Aorta (tissue), 5 donors: ENCODE results near the gene ARSI. TPM values are rescaled to one million over a fixed set of nuclear protein-coding genes. Genes with fewer than 3 reads are reported as not detected.

Experiments
- ATAC-seq: fragments of 200-7000 bp; cut with Tn5 transposase; one replicate; pipeline ENCODE4 v1.9.1; 2022; ENCODE audit warnings: moderate library complexity; ENCODE audit not compliant: low FRiP score
- DNase-seq, 2 donors: peaks; one replicate each; pipeline ENCODE4 v3.0.0-alpha.2; 2020
- H3K27ac ChIP-seq, 2 donors: one replicate each; pipeline ENCODE4 v1.5.1; 2013; ENCODE audit warnings: low read length in 2 of 2, mild to moderate bottlenecking in 2 of 2, moderate library complexity in 2 of 2, control low read depth in 1 of 2, inconsistent platforms in 1 of 2, low read depth in 1 of 2
- H3K27me3 ChIP-seq, 2 donors: one replicate each; pipeline ENCODE4 v1.6.1; 2013; ENCODE audit warnings: control low read depth in 1 of 2, low read length in 1 of 2, mild to moderate bottlenecking in 1 of 2, moderate library complexity in 1 of 2; ENCODE audit not compliant: insufficient read depth in 2 of 2, control insufficient read depth in 1 of 2
- H3K36me3 ChIP-seq, 2 donors: one replicate each; pipeline ENCODE4 v1.6.1; 2013; ENCODE audit warnings: control low read depth in 1 of 2, low read length in 1 of 2, mild to moderate bottlenecking in 1 of 2; ENCODE audit not compliant: insufficient read depth in 2 of 2, control insufficient read depth in 1 of 2
- H3K4me1 ChIP-seq, 2 donors: one replicate each; pipeline ENCODE4 v1.6.1; 2013; ENCODE audit warnings: low read length in 2 of 2, control low read depth in 1 of 2, mild to moderate bottlenecking in 1 of 2, moderate library complexity in 1 of 2; ENCODE audit not compliant: insufficient read depth in 2 of 2, control insufficient read depth in 1 of 2
- H3K4me3 ChIP-seq, 2 donors: one replicate each; pipeline ENCODE4 v1.5.1; 2013; ENCODE audit warnings: low read length in 2 of 2, control low read depth in 1 of 2, mild to moderate bottlenecking in 1 of 2
- H3K9me3 ChIP-seq: one replicate; pipeline ENCODE4 v1.6.1; 2013; ENCODE audit warnings: mild to moderate bottlenecking, low read length; ENCODE audit not compliant: control insufficient read depth
- WGBS, 2 donors: extraction: QIAGEN DNeasy Blood & Tissue Kit; methylation state at CpG; one replicate each; pipeline ENCODE4 v1.1.7; 2013; 5-methylcytosine and 5-hydroxymethylcytosine counted together
- intact Hi-C, 2 donors: fragments of 100-400 bp; cut with DNase I; formaldehyde crosslinking; loops; one replicate each; pipeline versions ENCODE4 v1.14.2 to v1.15.0; 2022
- polyA plus RNA-seq, 2 donors: library from polyadenylated mRNA; stranded (reverse); fragments of 200-250 nt; gene quantifications; one replicate each; pipeline ENCODE4 v1.2.3, GENCODE V29; 2013
- total RNA-seq, 2 donors: library from RNA; stranded (reverse); fragmentation: NEBNext Ultra II Directional; extraction: Animal tissue kit (Norgen Biotek cat#: 25700); gene quantifications; one replicate each; pipeline ENCODE4 v1.2.1, GENCODE V29; 2021
- donor health status: healthy with polysubstance abuse.
- donor health status: Bipolar disorder and iron deficiency.
- donor health status: DM: no; HTN: no; CAD: no.
- donor health status: DM: no; HTN: no; CAD: no.
- donor health status: DM: yes; HTN: yes; CAD: no.

ARSI gene
- total and polyA plus RNA-seq, 4 donors = 0.91 to 2.7 TPM; not detected in 2

GRCh38 chr5:150342583-150342982 lies 39.9 kb upstream of the ARSI start:
- intact Hi-C loops = no loop called here

GRCh38 chr5:150341989-150342388 lies 39.3 kb upstream of the ARSI start:
- no peak for ATAC-seq
- no peaks in the 10 kb centered on the region for H3K9me3 ChIP-seq
- no peak for DNase-seq
- no peaks in the 10 kb centered on the region for H3K36me3 ChIP-seq
- intact Hi-C loops = no loop called here
- WGBS, 2 donors = 93 to 95% methylated on average over 1 of the region's 1 CpG
- no peaks in the 10 kb centered on the region for H3K4me1 ChIP-seq
- H3K4me3 ChIP-seq = no peak overlapping the region
- H3K27me3 ChIP-seq = no peaks in the 10 kb centered on the region
- H3K27ac ChIP-seq = no peak overlapping the region

More at GRCh38 chr5:150342583-150342982, 39.9 kb upstream of the ARSI start:
- DNase-seq (no peak), ATAC-seq (no peak)
- 93 to 95% methylated on average over 5 of the region's 5 CpGs for WGBS, 2 donors
- Histone ChIP-seq H3K36me3 (no peaks in the 10 kb centered on the region), H3K9me3 (no peaks in the 10 kb centered on the region), H3K27ac (no peak overlapping the region), H3K4me1 (no peaks in the 10 kb centered on the region), H3K4me3 (no peak overlapping the region), H3K27me3 (no peaks in the 10 kb centered on the region)

GRCh38 chr5:150341331-150341730 lies 38.6 kb upstream of the ARSI start:
- intact Hi-C loops = no loop called here
- no peak for DNase-seq
- Histone ChIP-seq H3K27me3 (no peaks in the 10 kb centered on the region), H3K4me1 (no peaks in the 10 kb centered on the region), H3K9me3 (no peaks in the 10 kb centered on the region), H3K27ac (no peak overlapping the region), H3K4me3 (no peak overlapping the region), H3K36me3 (no peaks in the 10 kb centered on the region)
- 86 to 87% methylated on average over 4 of the region's 4 CpGs for WGBS, 2 donors
- no peak for ATAC-seq

DNA sequence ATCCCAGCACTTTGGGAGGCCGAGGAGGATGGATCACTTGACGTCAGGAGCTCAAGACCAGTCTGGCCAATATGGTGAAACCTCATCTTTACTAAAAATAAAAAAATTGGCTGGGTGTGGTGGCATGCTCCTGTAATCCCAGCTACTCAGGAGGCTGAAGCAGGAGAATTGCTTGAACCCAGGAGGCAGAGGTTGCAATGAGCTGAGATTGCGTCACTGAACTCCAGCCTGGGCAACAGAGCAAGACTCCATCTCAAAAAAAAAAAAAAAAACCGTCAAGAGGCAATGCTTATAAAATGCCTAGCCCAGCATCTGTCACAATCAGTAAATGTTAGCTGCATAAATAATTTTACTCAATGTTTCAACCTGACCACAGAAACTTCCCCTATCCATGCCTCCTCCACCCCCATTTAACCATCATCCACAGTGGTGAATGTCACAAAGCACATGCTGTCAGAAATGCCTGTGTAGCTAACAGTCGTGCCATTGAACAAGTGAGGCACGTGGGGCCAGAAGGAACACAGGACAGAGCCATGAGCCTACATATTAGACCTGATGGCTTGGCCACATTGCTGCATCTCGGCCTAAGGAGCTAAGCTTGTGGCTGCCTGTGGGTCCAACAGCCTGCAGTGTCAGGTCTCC lies 38.0 kb upstream of the ARSI start:
- no peak for ATAC-seq

GRCh38 chr5:150339841-150340240 lies 37.1 kb upstream of the ARSI start:
- 93 to 94% methylated on average over 4 of the region's 4 CpGs for WGBS, 2 donors
- H3K4me3 ChIP-seq = no peak overlapping the region
- no peak for ATAC-seq

More for the DNA sequence above, 38.0 kb upstream of the ARSI start:
- Histone ChIP-seq H3K27ac (no peak overlapping the region), H3K4me1 (no peaks in the 10 kb centered on the region), H3K4me3 (no peak overlapping the region), H3K27me3 (no peaks in the 10 kb centered on the region), H3K36me3 (no peaks in the 10 kb centered on the region), H3K9me3 (no peaks in the 10 kb centered on the region)
- intact Hi-C loops = no loop called here
- no peak for DNase-seq
- WGBS, 2 donors = 85% methylated on average over 7 of the region's 7 CpGs

DNA sequence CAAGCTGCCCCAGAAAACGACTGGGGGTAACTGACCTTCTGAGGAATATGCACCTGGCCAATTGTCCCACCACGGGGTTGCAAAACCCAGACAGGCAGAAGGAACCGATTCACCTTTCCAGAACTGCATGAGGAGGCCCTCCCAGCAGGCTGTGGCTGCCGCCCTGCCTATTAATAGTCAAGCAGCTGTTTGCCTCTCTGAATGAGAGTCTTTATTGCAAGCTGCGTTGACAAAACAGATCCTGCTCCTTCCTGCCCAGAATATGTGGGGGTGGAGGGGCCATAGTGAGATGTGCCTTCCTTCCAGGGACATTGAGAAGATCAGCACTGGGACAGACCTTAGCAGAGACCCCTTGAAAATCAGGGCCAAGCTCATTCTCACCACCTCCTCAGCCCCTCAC lies 36.5 kb upstream of the ARSI start:
- 69 to 70% methylated on average over 5 of the region's 5 CpGs for WGBS, 2 donors
- Histone ChIP-seq H3K4me3 (no peak overlapping the region), H3K27ac (no peak overlapping the region)

More at GRCh38 chr5:150339841-150340240, 37.1 kb upstream of the ARSI start:
- Histone ChIP-seq H3K4me1 (no peaks in the 10 kb centered on the region), H3K27ac (no peak overlapping the region), H3K9me3 (no peaks in the 10 kb centered on the region), H3K36me3 (no peaks in the 10 kb centered on the region), H3K27me3 (no peaks in the 10 kb centered on the region)
- no peak for DNase-seq
- intact Hi-C loops = no loop called here

DNA sequence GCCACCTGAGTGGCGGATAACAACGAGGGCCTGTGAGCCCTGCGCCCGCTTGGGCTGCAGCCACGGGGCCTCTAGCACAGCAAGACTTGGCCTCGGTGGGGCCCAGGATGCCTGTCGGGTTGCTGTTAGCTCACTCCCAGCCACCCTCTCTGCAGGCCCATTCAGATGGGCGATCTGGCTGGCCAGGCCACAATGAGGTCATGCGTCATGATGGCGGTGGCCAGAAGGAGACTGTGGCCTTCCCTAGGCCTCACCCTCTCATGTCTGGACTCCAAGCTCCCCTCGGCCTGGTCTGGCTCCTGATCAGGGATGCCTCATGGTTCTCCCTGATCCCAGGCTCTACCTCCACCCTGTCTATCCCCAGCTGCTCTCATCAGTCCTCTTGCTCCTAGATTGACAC lies 35.8 kb upstream of the ARSI start:
- no peak for ATAC-seq
- no peak overlapping the region for H3K4me3 ChIP-seq
- H3K27ac ChIP-seq = no peak overlapping the region
- H3K9me3 ChIP-seq = no peaks in the 10 kb centered on the region
- H3K36me3 ChIP-seq = no peaks in the 10 kb centered on the region
- no peak for DNase-seq
- H3K27me3 ChIP-seq = no peaks in the 10 kb centered on the region
- WGBS, 2 donors = 92 to 95% methylated on average over 11 of the region's 11 CpGs
- intact Hi-C loops = no loop called here
- H3K4me1 ChIP-seq = no peaks in the 10 kb centered on the region

More for the DNA sequence above, 36.5 kb upstream of the ARSI start:
- intact Hi-C loops = no loop called here
- Histone ChIP-seq H3K9me3 (no peaks in the 10 kb centered on the region), H3K27me3 (no peaks in the 10 kb centered on the region), H3K4me1 (no peaks in the 10 kb centered on the region), H3K36me3 (no peaks in the 10 kb centered on the region)
- DNase-seq (no peak), ATAC-seq (no peak)

GRCh38 chr5:150335778-150336177 lies 33.1 kb upstream of the ARSI start:
- WGBS, 2 donors = 90 to 92% methylated on average over 4 of the region's 4 CpGs

DNA sequence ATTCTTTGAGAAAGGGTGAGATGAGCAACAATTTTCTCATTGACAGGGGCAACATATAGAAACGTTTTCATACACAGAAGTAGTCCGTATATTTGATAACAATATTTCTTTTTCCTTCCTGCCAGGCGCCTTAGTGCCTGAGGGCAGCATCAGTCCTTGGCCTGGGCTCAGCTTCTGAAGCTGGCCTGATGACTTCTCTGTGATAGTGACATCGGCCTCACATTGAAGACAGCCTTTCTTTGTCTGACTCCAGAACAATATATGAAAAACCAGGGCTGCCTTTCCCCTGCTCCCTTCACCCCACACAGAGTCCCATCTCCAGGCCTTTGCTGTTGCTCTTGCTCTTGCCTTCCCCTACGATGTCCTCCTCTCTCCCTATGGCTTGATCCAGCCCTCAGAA lies 30.7 kb upstream of the ARSI start:
- 80 to 85% methylated on average over 5 of the region's 5 CpGs for WGBS, 2 donors
- H3K4me3 ChIP-seq = no peak overlapping the region

More at GRCh38 chr5:150335778-150336177, 33.1 kb upstream of the ARSI start:
- Histone ChIP-seq H3K27me3 (no peaks in the 10 kb centered on the region), H3K9me3 (no peaks in the 10 kb centered on the region), H3K36me3 (no peaks in the 10 kb centered on the region), H3K4me1 (no peaks in the 10 kb centered on the region), H3K27ac (no peak overlapping the region), H3K4me3 (no peak overlapping the region)
- DNase-seq = no peak
- ATAC-seq = no peak
- intact Hi-C loops = no loop called here

More for the DNA sequence above, 30.7 kb upstream of the ARSI start:
- H3K36me3 ChIP-seq = no peaks in the 10 kb centered on the region
- DNase-seq (no peak), ATAC-seq (no peak)
- intact Hi-C loops = no loop called here
- no peak overlapping the region for H3K27ac ChIP-seq
- no peaks in the 10 kb centered on the region for H3K27me3 ChIP-seq
- no peaks in the 10 kb centered on the region for H3K9me3 ChIP-seq
- no peaks in the 10 kb centered on the region for H3K4me1 ChIP-seq
